Mammary epithelial cell (primary cell): ENCODE data around the gene CXCR6.

Source experiments
- CTCF ChIP-seq, 2 donors: IDR thresholded peaks in 1 of 2; conservative IDR thresholded peaks in 1 of 2; 2 replicates each; pipeline ENCODE4 v1.5.1; 2011 to 2012; ENCODE audit warnings: inconsistent platforms in 2 of 2, low read length in 2 of 2, mild to moderate bottlenecking in 2 of 2, control low read depth in 1 of 2, low read depth in 1 of 2; ENCODE audit not compliant: insufficient read depth in 1 of 2; ENCODE audit errors: extremely low read depth in 1 of 2
- EZH2 ChIP-seq: IDR thresholded peaks from 2 replicates; pipeline ENCODE4 v1.6.1; 2012; ENCODE audit warnings: low read length, inconsistent platforms, borderline replicate concordance

GRCh38 chr3:45915518-45916231, 27.6 kb upstream of the CXCR6 start:
- TF ChIP-seq CTCF (conservative IDR thresholded peaks at IDR 0.05 in 1 of 2, IDR thresholded peaks at IDR 0.05 in 1 of 2; ENCODE audit: extremely low read depth in 1 of 2, insufficient read depth in 1 of 2, low read depth in 1 of 2, low read length in 2 of 2): no peak
- TF ChIP-seq EZH2: no peak
